ENCODE results near the gene FOXP3.

GRCh38 chrX:49204709-49205108 lies 59.8 kb downstream of the FOXP3 start:
- TF ChIP-seq EP300 (IDR thresholded peaks at IDR 0.05; ENCODE audit: borderline replicate concordance in 1 of 2, low read depth in 1 of 2, low read length in 1 of 2), result no peak
- TF ChIP-seq FOSL2 (IDR thresholded peaks at IDR 0.05; ENCODE audit: borderline replicate concordance, low read depth), result no peak
- no peak for TF ChIP-seq CTCF (IDR thresholded peaks at IDR 0.05)
- TF ChIP-seq YY1 (IDR thresholded peaks at IDR 0.05; ENCODE audit: low read depth), result no peak
- no peak for TF ChIP-seq MAX (IDR thresholded peaks at IDR 0.05; ENCODE audit: low read depth)
- TF ChIP-seq TCF12 (IDR thresholded peaks at IDR 0.05), result no peak
- TF ChIP-seq JUND (IDR thresholded peaks at IDR 0.05), result no peak
- no peak for TF ChIP-seq MXI1 (IDR thresholded peaks at IDR 0.05; ENCODE audit: low read depth, low read length)
- no peak for TF ChIP-seq USF2 (IDR thresholded peaks at IDR 0.05; ENCODE audit: borderline replicate concordance, low read depth, low read length)
- no peak for TF ChIP-seq CHD2 (IDR thresholded peaks at IDR 0.05; ENCODE audit: low read length, partially characterized antibody)
- TF ChIP-seq GABPA (IDR thresholded peaks at IDR 0.05; ENCODE audit: low read depth), result no peak
- TF ChIP-seq POLR2AphosphoS5 (IDR thresholded peaks at IDR 0.05; ENCODE audit: low read depth, low read length), result no peak

Data from SK-N-SH (cell line).